RCC 7860 (cell line): ENCODE measurements around the gene EVA1A.

Source experiments
- DNase-seq: peaks from one replicate; pipeline ENCODE4 v3.0.0-alpha.2; 2015; ENCODE audit warnings: low spot score
- FAIRE-seq: peaks from 2 replicates; lab custom pipeline; 2012; peaks lifted over from hg19 to GRCh38; lab: Jason Lieb, UNC

EVA1A gene

GRCh38 chr2:75545922-75546321 is 14.8 kb downstream of the EVA1A start:
- no peak for DNase-seq
- no peak for FAIRE-seq

GRCh38 chr2:75545387-75545786 is 15.4 kb downstream of the EVA1A start:
- DNase-seq: no peak
- no peak for FAIRE-seq

GRCh38 chr2:75543446-75543845 is 17.3 kb downstream of the EVA1A start:
- DNase-seq: no peak
- no peak for FAIRE-seq

- FAIRE-seq (no peak), DNase-seq (no peak)
These were observed 19.3 kb downstream of the EVA1A start for GRCh38 chr2:75541430-75541829.

- DNase-seq (no peak), FAIRE-seq (no peak)
These were observed 19.7 kb downstream of the EVA1A start for GRCh38 chr2:75540994-75541393.

GRCh38 chr2:75539955-75540716 is 20.6 kb downstream of the EVA1A start:
- FAIRE-seq: no peak
- no peak for DNase-seq

- FAIRE-seq (no peak), DNase-seq (no peak)
These were observed 21.9 kb downstream of the EVA1A start for GRCh38 chr2:75538521-75539490.

- DNase-seq (no peak), FAIRE-seq (no peak)
These were observed 23.1 kb downstream of the EVA1A start for GRCh38 chr2:75537658-75538057.

GRCh38 chr2:75533135-75533534 is 27.6 kb downstream of the EVA1A start:
- FAIRE-seq (no peak), DNase-seq (no peak)

GRCh38 chr2:75532488-75532887 is 28.3 kb downstream of the EVA1A start:
- FAIRE-seq: no peak
- DNase-seq: no peak

GRCh38 chr2:75528221-75528977 is 32.3 kb downstream of the EVA1A start:
- DNase-seq (no peak), FAIRE-seq (no peak)

- FAIRE-seq: no peak
- DNase-seq: no peak
These were observed 33.1 kb downstream of the EVA1A start for GRCh38 chr2:75527676-75528075.

GRCh38 chr2:75526842-75527241 is 33.9 kb downstream of the EVA1A start:
- FAIRE-seq (no peak), DNase-seq (no peak)

- FAIRE-seq (peak; percentile 91), DNase-seq (peak; percentile 77)
These were observed 35.1 kb downstream of the EVA1A start for GRCh38 chr2:75525434-75526310.

GRCh38 chr2:75524276-75524911 is 36.3 kb downstream of the EVA1A start:
- DNase-seq: no peak
- FAIRE-seq: no peak

GRCh38 chr2:75523313-75524275 is 37.1 kb downstream of the EVA1A start:
- DNase-seq (peak; percentile 94), FAIRE-seq (peak; percentile 96)

- FAIRE-seq (no peak), DNase-seq (peak; percentile 37)
These were observed 38.0 kb downstream of the EVA1A start for GRCh38 chr2:75522543-75523312.
